DOHH2 (cell line): Measurements from ENCODE around the gene RASA3.

Source experiments
- H3F3A ChIP-seq: fragments of 200-600 bp; sonication (generic), shearing (Covaris generic); 2 replicates; pipeline ENCODE4 v1.6.0; 2016; ENCODE audit warnings: antibody characterized with exemption, mild to moderate bottlenecking; ENCODE audit not compliant: control insufficient read depth, insufficient read depth
- H3K27ac ChIP-seq: fragments of 200-600 bp; sonication (generic); 2 replicates; pipeline ENCODE4 v1.5.1; 2014; ENCODE audit warnings: low read depth, mild to moderate bottlenecking, low read length, moderate library complexity
- H3K27me3 ChIP-seq: fragments of 200-600 bp; sonication (generic); 2 replicates; pipeline ENCODE4 v1.6.1; 2014; ENCODE audit warnings: mild to moderate bottlenecking, low read length, mixed read lengths; ENCODE audit not compliant: control insufficient read depth
- H3K36me3 ChIP-seq: fragments of 200-600 bp; sonication (generic); 2 replicates; pipeline ENCODE4 v1.6.1; 2014; ENCODE audit warnings: mild to moderate bottlenecking, low read length, moderate library complexity, mixed read lengths; ENCODE audit not compliant: control insufficient read depth
- H3K4me1 ChIP-seq: fragments of 200-600 bp; sonication (generic); 2 replicates; pipeline ENCODE4 v1.6.1; 2014; ENCODE audit warnings: mild to moderate bottlenecking, low read length, mixed read lengths; ENCODE audit not compliant: control insufficient read depth
- H3K4me2 ChIP-seq: fragments of 200-600 bp; sonication (generic); 2 replicates; pipeline ENCODE4 v1.6.0; 2014; ENCODE audit warnings: mild to moderate bottlenecking, low read length, moderate library complexity
- H3K4me3 ChIP-seq: fragments of 200-600 bp; sonication (generic); 2 replicates; pipeline ENCODE4 v1.5.1; 2014; ENCODE audit warnings: mild to moderate bottlenecking, low read length, mixed read lengths
- H3K79me2 ChIP-seq: fragments of 200-600 bp; sonication (generic); 2 replicates; pipeline ENCODE4 v1.6.1; 2014; ENCODE audit warnings: mild to moderate bottlenecking, low read length, mixed read lengths; ENCODE audit not compliant: control insufficient read depth
- H3K9me2 ChIP-seq: fragments of 200-600 bp; sonication (generic); replicated peaks from 2 replicates; pipeline ENCODE4 v1.6.1; 2014; ENCODE audit warnings: mild to moderate bottlenecking, low read length, mixed read lengths; ENCODE audit not compliant: control insufficient read depth
- H3K9me3 ChIP-seq: fragments of 200-600 bp; sonication (generic); 2 replicates; pipeline ENCODE4 v1.6.1; 2014; ENCODE audit warnings: antibody characterized with exemption, low read length, mixed read lengths; ENCODE audit not compliant: control insufficient read depth, insufficient read depth
- H4K20me1 ChIP-seq: fragments of 200-600 bp; sonication (generic); 2 replicates; pipeline ENCODE4 v1.6.0; 2014; ENCODE audit warnings: low read depth, mild to moderate bottlenecking, antibody characterized with exemption, low read length, moderate library complexity; ENCODE audit not compliant: control insufficient read depth, insufficient read depth
- CTCF ChIP-seq: fragments of 200-600 bp; sonication (generic); IDR thresholded peaks from one replicate; pipeline ENCODE4 v1.5.1; 2014; ENCODE audit warnings: antibody characterized with exemption, mild to moderate bottlenecking, low read depth, low read length; ENCODE audit not compliant: poor library complexity, severe bottlenecking
- EZH2phosphoT487 ChIP-seq: fragments of 200-600 bp; sonication (generic); IDR thresholded peaks from 2 replicates; pipeline ENCODE4 v1.6.1; 2017; ENCODE audit warnings: borderline replicate concordance, mild to moderate bottlenecking, antibody characterized with exemption, low read length, moderate library complexity, mixed read lengths

RASA3 gene

GRCh38 chr13:114124921-114125320, 7.5 kb downstream of the RASA3 start:
- H3K27me3 ChIP-seq, result peaks cover 2% of the 10 kb centered on the region; the same call in 1 of the 2 replicates
- no peak for TF ChIP-seq CTCF
- no peak for TF ChIP-seq EZH2phosphoT487
- H3K27ac ChIP-seq, result no peak overlapping the region
- no peaks in the 10 kb centered on the region for H3K36me3 ChIP-seq
- peaks cover 12% of the 10 kb centered on the region for H3F3A ChIP-seq
- H4K20me1 ChIP-seq, result peaks cover 3% of the 10 kb centered on the region; the same call in 1 of the 2 replicates
- H3K9me3 ChIP-seq, result no peaks in the 10 kb centered on the region
- no peaks in the 10 kb centered on the region for H3K79me2 ChIP-seq
- H3K4me1 ChIP-seq, result peaks cover 23% of the 10 kb centered on the region
- H3K4me2 ChIP-seq, result no peak overlapping the region
- H3K4me3 ChIP-seq, result no peak overlapping the region
- no peaks in the 10 kb centered on the region for H3K9me2 ChIP-seq

GRCh38 chr13:114124431-114124830, 8.0 kb downstream of the RASA3 start:
- H3K27me3 ChIP-seq, result no peaks in the 10 kb centered on the region
- H3K4me2 ChIP-seq, result no peak overlapping the region
- no peaks in the 10 kb centered on the region for H3K9me3 ChIP-seq
- no peaks in the 10 kb centered on the region for H3K79me2 ChIP-seq
- H3K36me3 ChIP-seq, result no peaks in the 10 kb centered on the region
- H3K9me2 ChIP-seq, result no peaks in the 10 kb centered on the region
- TF ChIP-seq EZH2phosphoT487 (no peak), CTCF (no peak)
- H3K27ac ChIP-seq, result no peak overlapping the region
- peaks cover 7% of the 10 kb centered on the region for H3F3A ChIP-seq
- H3K4me1 ChIP-seq, result peaks cover 18% of the 10 kb centered on the region
- no peaks in the 10 kb centered on the region for H4K20me1 ChIP-seq
- no peak overlapping the region for H3K4me3 ChIP-seq

- H3K27ac ChIP-seq, result no peak overlapping the region
- H3K4me1 ChIP-seq, result peaks cover 12% of the 10 kb centered on the region
- no peaks in the 10 kb centered on the region for H3K79me2 ChIP-seq
- no peaks in the 10 kb centered on the region for H3K9me3 ChIP-seq
- TF ChIP-seq EZH2phosphoT487, result no peak
- no peak for TF ChIP-seq CTCF
- H3K36me3 ChIP-seq, result no peaks in the 10 kb centered on the region
- no peaks in the 10 kb centered on the region for H4K20me1 ChIP-seq
- H3K9me2 ChIP-seq, result no peaks in the 10 kb centered on the region
- no peak overlapping the region for H3K4me2 ChIP-seq
- no peaks in the 10 kb centered on the region for H3K27me3 ChIP-seq
- no peak overlapping the region for H3K4me3 ChIP-seq
- peaks cover 3% of the 10 kb centered on the region; the same call in 1 of the 2 replicates for H3F3A ChIP-seq
Observed at GRCh38 chr13:114123876-114124275, 8.5 kb downstream of the RASA3 start.

- Histone ChIP-seq H4K20me1 (no peaks in the 10 kb centered on the region), H3K36me3 (no peaks in the 10 kb centered on the region), H3F3A (peaks cover under 1% of the 10 kb centered on the region; the same call in 1 of the 2 replicates), H3K9me2 (no peaks in the 10 kb centered on the region), H3K9me3 (no peaks in the 10 kb centered on the region), H3K4me1 (peaks cover 8% of the 10 kb centered on the region), H3K27me3 (no peaks in the 10 kb centered on the region), H3K4me2 (no peak overlapping the region), H3K27ac (no peak overlapping the region), H3K4me3 (no peak overlapping the region), H3K79me2 (no peaks in the 10 kb centered on the region)
- TF ChIP-seq EZH2phosphoT487 (no peak), CTCF (no peak)
Observed at GRCh38 chr13:114123448-114123847, 9.0 kb downstream of the RASA3 start.
